Measurements from ENCODE around the gene HOXA3. TPM values are rescaled to one million over a fixed set of nuclear protein-coding genes. Genes with fewer than 3 reads are reported as not detected.

The HOXA3 gene
- polyA plus RNA-seq, 1 of the 3 experiments (the other 2 are of a cell fraction) = 0.15 TPM

DNA sequence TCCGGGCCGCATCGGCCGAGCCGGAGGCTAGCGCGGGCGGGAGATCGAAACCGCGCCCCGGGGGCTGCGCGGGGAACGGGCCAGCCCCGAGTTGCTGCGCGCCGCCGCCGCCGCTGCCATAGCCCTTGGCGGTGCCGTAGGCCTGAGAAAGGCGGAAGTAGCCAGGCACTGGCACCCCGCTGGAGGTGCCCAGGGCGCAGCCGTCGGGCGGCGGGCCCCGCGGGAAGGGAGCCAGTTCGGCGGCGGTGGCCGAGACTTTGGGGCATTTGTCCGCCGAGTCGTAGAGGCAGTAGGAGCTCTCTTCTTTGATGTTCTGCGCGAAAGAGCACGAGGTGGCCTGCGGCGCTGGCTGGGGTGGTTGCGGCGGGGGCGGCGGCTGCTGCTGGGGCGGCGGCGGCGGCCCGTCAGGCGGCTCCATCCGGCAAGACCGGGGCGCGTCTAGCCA lies 21.1 kb upstream of the HOXA3 start:
- peaks cover 100% of the 10 kb centered on the region for H3K27me3 ChIP-seq (ENCODE audit: insufficient read depth)
- H3K9me3 ChIP-seq = no peaks in the 10 kb centered on the region
- 26% methylated on average over 7 of the region's 59 CpGs for WGBS (ENCODE audit: low lambda C conversion rate)
- H4K20me1 ChIP-seq (ENCODE audit: insufficient read depth) = peaks cover 10% of the 10 kb centered on the region; the same call in 1 of the 2 replicates
- peak overlapping the region; percentile 18; the same call in 1 of the 2 replicates for H2AFZ ChIP-seq (ENCODE audit: low read depth)
- H3K27ac ChIP-seq (ENCODE audit: low read depth in 2 of 2, low read length in 1 of 2) = no peak overlapping the region
- peak; percentile 54 for DNase-seq
- H3K9me2 ChIP-seq = no peaks in the 10 kb centered on the region
- H3K36me3 ChIP-seq (replicated peaks in 1 of 2; ENCODE audit: control insufficient read depth in 1 of 2, insufficient read depth in 2 of 2, low read length in 1 of 2) = no peaks in the 10 kb centered on the region
- H3K9ac ChIP-seq = no peak overlapping the region
- H3K4me3 ChIP-seq (ENCODE audit: low read depth in 2 of 2, low read length in 1 of 2) = peak overlapping the region in 1 of 2 experiments; percentile 14; a peak in 3 of 4 replicates
- ChIA-PET POLR2A (no interaction called here), CTCF (interaction anchor here (1.0 to 12.3 kb wide), 8 partner anchors 7 to 804 kb away, joined by 3 to 205 read pairs (median 4); partner anchors contain the start of genes HOXA5 and HOXA9)
- TF ChIP-seq EZH2phosphoT487 (IDR thresholded peaks at IDR 0.05; ENCODE audit: borderline replicate concordance, low read depth) = peak; percentile 74; the same call in 1 of the 2 replicates
- no peak for TF ChIP-seq RFX5 (IDR thresholded peaks at IDR 0.05; ENCODE audit: low read length)
- peaks cover 7% of the 10 kb centered on the region for H3F3A ChIP-seq (replicated peaks; ENCODE audit: insufficient read depth)
- peak overlapping the region; percentile 58 for H3K4me2 ChIP-seq
- no peaks in the 10 kb centered on the region for H3K79me2 ChIP-seq (ENCODE audit: insufficient read depth)
- H3K4me1 ChIP-seq (ENCODE audit: control insufficient read depth in 1 of 2, insufficient read depth in 2 of 2, low read depth in 1 of 2, low read length in 1 of 2) = peaks cover 0 to 2% of the 10 kb centered on the region in 2 experiments; a peak in 1 of 4 replicates

DNA sequence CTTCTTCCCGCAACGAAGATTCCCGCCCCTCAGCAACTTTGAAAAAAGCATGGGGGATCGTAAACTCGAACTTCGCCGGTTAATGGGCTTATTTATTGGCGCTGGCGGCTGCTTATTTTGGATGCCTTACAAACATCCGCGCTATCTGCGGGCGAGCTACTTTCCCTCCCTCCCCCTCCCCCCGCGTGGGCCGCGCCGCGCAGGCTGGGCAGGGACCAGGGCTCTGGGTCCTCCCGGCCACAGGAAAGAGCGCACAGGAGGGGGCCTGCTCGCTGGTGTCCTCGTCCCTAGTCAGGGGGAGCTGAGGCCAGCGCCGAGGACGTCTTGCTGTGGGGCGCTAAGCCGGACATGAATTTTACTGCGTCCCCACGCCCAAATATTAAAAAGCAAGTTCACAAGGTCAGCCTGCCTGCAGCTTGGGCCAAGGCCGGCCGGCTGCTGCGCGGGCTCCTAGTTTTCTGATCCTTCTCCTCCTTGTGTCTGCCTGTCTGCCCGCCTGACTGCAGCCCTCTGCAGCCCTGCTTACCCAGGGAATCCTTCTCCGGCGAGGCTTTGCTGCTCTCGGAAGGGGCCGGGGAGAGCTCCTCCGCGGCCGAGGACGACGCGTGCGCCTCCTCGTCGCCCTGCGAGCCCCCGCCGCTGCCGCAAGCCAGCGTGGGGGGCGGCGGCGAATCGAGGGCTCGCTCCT lies 20.6 kb upstream of the HOXA3 start:
- no peaks in the 10 kb centered on the region for H3K79me2 ChIP-seq (ENCODE audit: insufficient read depth)
- no peak overlapping the region for H3K27ac ChIP-seq (ENCODE audit: low read depth in 2 of 2, low read length in 1 of 2)
- H3F3A ChIP-seq (replicated peaks; ENCODE audit: insufficient read depth) = peaks cover 7% of the 10 kb centered on the region
- H3K9me3 ChIP-seq = no peaks in the 10 kb centered on the region
- TF ChIP-seq SIN3A (IDR thresholded peaks at IDR 0.05; ENCODE audit: borderline replicate concordance, low read depth, low read length) (no peak), FOSL2 (IDR thresholded peaks at IDR 0.05; ENCODE audit: borderline replicate concordance, low read depth) (no peak), EP300 (IDR thresholded peaks at IDR 0.05; ENCODE audit: borderline replicate concordance in 1 of 2, low read depth in 1 of 2, low read length in 1 of 2) (no peak), MEF2A (IDR thresholded peaks at IDR 0.05; ENCODE audit: borderline replicate concordance, low read depth) (no peak), TAF1 (IDR thresholded peaks at IDR 0.05; ENCODE audit: borderline replicate concordance, low read depth, low read length) (no peak), EZH2phosphoT487 (IDR thresholded peaks at IDR 0.05; ENCODE audit: borderline replicate concordance, low read depth) (no peak), POLR2AphosphoS5 (IDR thresholded peaks at IDR 0.05; ENCODE audit: low read depth, low read length) (no peak), CHD2 (IDR thresholded peaks at IDR 0.05; ENCODE audit: low read length, partially characterized antibody) (no peak)
- TF ChIP-seq, protein P1, sequence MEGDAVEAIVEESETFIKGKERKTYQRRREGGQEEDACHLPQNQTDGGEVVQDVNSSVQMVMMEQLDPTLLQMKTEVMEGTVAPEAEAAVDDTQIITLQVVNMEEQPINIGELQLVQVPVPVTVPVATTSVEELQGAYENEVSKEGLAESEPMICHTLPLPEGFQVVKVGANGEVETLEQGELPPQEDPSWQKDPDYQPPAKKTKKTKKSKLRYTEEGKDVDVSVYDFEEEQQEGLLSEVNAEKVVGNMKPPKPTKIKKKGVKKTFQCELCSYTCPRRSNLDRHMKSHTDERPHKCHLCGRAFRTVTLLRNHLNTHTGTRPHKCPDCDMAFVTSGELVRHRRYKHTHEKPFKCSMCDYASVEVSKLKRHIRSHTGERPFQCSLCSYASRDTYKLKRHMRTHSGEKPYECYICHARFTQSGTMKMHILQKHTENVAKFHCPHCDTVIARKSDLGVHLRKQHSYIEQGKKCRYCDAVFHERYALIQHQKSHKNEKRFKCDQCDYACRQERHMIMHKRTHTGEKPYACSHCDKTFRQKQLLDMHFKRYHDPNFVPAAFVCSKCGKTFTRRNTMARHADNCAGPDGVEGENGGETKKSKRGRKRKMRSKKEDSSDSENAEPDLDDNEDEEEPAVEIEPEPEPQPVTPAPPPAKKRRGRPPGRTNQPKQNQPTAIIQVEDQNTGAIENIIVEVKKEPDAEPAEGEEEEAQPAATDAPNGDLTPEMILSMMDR (IDR thresholded peaks at IDR 0.05) = no peak
- TF ChIP-seq, protein P2, sequence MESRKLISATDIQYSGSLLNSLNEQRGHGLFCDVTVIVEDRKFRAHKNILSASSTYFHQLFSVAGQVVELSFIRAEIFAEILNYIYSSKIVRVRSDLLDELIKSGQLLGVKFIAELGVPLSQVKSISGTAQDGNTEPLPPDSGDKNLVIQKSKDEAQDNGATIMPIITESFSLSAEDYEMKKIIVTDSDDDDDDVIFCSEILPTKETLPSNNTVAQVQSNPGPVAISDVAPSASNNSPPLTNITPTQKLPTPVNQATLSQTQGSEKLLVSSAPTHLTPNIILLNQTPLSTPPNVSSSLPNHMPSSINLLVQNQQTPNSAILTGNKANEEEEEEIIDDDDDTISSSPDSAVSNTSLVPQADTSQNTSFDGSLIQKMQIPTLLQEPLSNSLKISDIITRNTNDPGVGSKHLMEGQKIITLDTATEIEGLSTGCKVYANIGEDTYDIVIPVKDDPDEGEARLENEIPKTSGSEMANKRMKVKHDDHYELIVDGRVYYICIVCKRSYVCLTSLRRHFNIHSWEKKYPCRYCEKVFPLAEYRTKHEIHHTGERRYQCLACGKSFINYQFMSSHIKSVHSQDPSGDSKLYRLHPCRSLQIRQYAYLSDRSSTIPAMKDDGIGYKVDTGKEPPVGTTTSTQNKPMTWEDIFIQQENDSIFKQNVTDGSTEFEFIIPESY (IDR thresholded peaks at IDR 0.05; ENCODE audit: borderline replicate concordance, low read depth) = no peak
- peak overlapping the region in 1 of 2 experiments; percentile 14; a peak in 3 of 4 replicates for H3K4me3 ChIP-seq (ENCODE audit: low read depth in 2 of 2, low read length in 1 of 2)
- peak; percentile 66 for DNase-seq
- CTCF ChIA-PET = interaction anchor here (0.6 to 12.3 kb wide), 11 partner anchors 7 to 804 kb away, joined by 3 to 205 read pairs (median 3); partner anchors contain the start of genes HOXA5 and HOXA9
- peaks cover 100% of the 10 kb centered on the region for H3K27me3 ChIP-seq (ENCODE audit: insufficient read depth)
- no peaks in the 10 kb centered on the region for H3K9me2 ChIP-seq
- H3K4me1 ChIP-seq (ENCODE audit: control insufficient read depth in 1 of 2, insufficient read depth in 2 of 2, low read depth in 1 of 2, low read length in 1 of 2) = peaks cover 0 to 2% of the 10 kb centered on the region in 2 experiments; a peak in 1 of 4 replicates
- 13% methylated on average over 27 of the region's 58 CpGs for WGBS (ENCODE audit: low lambda C conversion rate)
- POLR2A ChIA-PET = no interaction called here
- H3K36me3 ChIP-seq (replicated peaks in 1 of 2; ENCODE audit: control insufficient read depth in 1 of 2, insufficient read depth in 2 of 2, low read length in 1 of 2) = no peaks in the 10 kb centered on the region
- H2AFZ ChIP-seq (ENCODE audit: low read depth) = peak overlapping the region; percentile 18; the same call in 1 of the 2 replicates
- H3K9ac ChIP-seq = no peak overlapping the region
- peak overlapping the region; percentile 58 for H3K4me2 ChIP-seq
- H4K20me1 ChIP-seq (ENCODE audit: insufficient read depth) = peaks cover 13% of the 10 kb centered on the region
